ENCODE measurements around the gene ABCA1. TPM values are rescaled to one million over a fixed set of nuclear protein-coding genes. Genes with fewer than 3 reads are reported as not detected.
"Not testable (repeated sequence)": the region's sequence is repeated elsewhere in the genome, so short reads cannot be mapped to it uniquely, and the experiment has no call there.

ABCA1 gene
- total RNA-seq, 1 donor from 2014 or later = 27.3 TPM

DNA sequence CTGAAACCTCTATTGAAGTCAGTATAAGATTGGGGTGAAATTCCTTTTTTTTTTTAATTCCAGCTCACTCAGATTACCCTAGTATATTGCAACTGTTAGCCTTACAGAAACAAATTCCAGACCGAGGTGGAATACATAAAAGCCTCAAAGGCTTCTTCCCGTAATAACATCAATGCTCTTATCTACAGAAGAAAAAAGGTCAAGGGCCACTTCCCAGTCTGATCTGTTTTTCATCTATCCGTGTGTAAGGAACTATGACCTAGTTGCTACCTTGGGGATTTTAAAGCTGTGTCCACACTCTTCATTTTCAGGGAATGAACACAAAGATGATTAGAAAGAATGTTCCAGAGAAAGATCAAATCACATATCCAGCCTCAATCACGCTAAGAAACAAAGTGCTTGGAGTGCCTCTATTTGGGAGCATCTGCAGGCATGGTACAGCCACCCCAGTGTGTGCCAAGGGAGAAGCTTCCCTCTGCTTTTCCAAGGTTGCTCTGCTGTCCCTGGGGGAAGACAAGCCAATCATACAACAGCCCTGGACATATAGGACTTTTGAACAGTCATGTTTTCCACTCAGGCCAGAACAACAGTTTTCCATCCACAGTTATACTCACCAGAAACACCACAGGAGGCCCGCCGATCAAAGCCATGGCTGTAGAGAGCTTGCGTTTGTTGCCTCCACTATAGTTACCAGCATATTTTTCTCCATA is 140.5 kb downstream of the ABCA1 start:
- no peak for DNase-seq

DNA sequence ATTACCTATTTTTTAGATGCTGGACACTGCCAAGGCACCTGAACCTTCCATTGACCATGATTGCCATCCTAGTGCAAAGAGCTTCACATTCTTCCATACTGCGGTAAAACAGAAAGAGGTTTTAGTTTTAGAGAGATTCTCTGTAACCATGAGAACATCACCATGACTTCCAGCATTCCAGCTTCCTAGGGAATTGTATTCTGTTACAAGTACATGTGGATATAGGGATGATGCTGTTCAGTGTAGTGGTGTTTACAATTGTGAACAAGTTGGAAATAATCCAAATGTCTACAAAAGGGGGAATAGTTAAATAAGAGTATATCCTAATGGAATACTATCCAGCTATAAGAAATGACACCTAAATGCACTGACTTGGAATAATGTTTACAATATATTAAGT is 141.7 kb downstream of the ABCA1 start:
- DNase-seq = no peak

DNA sequence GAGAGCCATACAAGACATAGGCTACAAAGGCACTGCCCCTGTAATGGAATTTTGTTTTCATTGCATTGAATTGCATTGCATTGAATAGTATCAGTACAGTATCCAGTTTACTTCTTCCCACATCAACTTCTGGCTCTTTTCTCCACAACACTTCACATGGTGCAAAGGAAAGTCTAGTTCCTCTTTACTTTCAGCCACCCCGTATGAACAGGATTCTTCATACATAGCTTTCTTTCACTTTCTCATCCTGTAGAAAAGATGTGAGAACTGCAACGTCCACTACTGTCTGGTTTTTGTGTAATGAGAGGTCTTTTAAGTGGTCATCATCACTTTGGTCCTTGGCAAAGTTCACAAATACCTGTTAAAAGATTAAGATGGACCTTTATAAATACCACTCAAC is 143.9 kb downstream of the ABCA1 start:
- no peak for DNase-seq

DNA sequence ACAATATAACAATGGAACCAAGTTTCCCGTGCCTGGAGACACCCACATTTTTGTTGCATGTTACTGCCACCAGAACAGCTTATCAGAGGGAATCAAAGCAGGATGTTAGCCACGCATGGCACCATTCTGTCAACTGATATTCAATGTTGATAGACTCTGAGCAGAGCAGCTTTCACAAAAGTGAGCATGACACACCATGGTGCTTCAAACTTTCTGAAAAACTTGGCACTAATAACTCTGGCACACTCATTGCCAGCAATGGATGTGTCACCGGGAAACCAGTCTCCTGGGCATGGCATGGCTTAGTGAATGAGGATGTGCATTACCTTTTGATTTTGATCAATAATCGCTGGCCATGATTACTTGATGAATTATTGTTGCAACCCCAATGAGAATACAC is 144.4 kb downstream of the ABCA1 start:
- DNase-seq = no peak

DNA sequence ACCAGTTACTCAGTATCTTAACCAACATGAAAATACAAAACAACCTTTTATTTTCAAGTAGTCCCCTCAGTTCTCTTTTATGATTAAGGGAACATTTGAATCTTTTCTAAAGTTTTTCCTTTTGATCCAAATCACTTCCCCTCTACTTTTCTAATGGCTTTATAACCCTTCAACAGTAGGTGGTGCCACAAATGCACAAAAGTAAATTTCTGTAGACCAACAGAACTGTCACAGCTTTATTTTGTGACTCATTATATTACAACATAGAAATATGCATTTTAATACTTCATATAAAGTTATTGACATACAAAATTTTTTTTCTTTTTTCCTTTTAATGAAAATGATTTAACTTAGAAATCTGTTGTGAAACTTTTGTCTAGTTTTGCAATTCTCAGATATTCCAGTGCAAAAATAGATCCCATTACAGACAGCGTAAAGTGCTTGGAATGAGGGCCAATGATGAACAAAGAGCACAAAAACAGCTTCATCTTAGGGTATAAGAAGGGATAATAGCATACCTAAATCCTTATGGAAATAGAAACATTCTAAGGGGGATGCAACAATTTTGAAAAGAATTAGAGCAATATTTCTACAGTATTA is 147.1 kb downstream of the ABCA1 start:
- no peak for DNase-seq

DNA sequence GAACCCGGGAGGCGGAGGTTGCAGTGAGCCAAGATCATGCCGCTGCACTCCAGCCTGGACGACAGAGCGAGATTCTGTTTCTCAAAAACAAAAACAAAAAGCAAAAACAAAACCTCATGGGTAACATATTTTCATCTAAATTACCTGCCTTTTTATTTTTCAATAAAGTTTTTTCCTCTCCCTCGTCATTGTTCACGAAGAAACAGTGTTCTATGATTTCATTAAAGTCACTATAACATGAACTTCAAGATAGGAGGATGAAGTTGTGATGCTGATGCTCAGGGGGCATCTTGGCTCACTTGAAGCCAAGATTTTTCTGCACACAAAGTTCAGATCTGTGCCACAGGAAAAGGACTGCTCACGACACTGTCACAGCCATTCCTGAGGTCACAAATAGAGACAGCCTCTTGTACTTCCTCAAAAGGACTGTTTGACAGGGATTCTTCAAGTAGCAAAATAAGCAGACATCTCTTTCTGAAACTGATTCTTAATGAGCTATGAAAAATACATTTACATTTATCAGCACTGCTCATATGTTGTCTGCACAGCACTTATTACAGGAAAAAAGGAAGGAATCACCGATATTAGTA is 147.9 kb downstream of the ABCA1 start:
- DNase-seq = no peak

DNA sequence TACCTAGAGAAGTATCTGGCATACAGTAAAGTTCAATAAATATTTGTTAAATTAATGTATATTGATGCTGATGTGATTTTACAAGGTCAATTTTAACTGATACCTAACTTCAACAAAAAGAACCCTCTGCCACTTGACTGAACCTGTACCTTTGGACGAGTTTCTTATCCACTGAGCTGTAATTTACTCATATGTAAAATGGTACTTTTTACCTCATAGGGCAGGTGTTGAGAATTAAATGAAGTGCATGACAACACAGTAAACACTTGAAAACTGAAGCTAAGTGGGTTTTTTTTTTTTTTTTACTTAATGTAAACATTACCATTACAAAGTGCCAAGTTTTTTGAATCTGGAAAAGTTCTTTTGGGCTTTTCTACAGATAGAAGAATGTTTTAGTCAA is 148.6 kb downstream of the ABCA1 start:
- DNase-seq = no peak

DNA sequence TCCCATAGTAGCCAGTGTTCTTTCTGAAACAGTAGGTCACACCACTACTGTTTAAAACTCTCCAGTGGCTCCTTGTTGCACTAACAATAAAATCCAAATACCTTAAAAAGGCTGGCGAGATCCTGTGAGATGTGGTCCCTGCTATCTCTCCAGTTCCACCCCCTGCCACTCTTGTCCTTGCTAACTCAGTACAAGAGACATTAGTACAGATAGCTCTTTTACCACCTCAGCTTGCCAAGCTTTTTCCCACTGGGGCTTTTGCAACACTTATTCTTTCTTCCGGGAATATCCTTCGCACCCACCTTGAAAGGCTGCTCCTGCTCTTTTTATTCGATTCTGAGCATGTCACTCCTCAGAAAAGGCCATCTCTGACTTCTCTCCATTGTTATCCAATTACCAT is 149.2 kb downstream of the ABCA1 start:
- no peak for DNase-seq

DNA sequence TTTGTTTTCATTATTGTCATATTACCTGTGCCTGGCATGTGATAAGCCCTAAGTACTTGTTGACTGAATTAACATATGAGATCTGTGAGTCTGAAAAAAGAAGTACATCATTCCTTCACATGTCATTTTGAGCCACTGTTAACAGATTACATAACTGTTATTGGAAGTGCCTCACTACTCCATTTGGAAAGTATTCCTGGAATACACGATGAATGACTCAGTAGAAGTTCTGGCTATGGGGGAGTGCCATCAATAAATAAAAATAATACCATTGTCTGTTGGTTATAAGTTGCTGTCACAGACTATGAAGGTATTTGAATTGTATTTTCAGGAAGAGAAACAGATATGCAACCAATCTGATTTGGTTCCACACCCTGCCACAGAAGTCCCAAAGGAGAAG is 151.2 kb downstream of the ABCA1 start:
- no peak for DNase-seq

DNA sequence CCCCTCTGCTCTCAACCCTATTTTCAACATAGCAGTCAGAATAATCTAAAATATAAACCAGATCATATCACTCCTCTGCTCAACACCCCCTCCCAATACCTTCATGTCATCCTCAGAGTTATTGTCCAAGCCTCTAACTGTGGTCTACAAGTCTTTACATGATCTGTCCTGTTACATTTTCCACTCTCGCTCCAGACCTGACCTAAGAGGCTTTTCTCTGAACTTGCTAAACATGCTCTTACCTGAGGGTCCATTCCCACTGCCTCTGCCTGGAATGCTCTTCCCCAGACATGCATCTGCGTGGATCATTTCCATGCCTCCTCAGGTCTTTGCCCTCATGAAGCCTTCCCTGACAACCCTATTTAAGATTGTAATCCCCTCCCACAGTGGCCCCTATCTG is 152.0 kb downstream of the ABCA1 start:
- DNase-seq = no peak

DNA sequence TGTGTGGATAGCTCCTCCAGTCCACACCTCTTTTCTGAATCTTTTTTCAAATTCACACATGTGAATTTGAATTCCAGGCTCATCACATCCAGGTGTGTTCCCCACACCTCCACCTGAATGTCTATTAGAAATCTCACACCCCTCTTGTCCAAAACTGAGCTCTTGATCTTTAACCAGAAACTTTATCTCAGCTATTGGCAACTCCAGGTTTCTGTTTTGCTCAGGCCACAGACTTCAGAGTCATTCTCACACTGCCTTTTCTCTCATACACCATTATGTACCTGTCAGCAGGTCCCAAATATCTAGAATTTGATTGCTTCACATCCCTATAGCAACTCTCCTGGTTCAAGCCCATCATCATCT is 152.4 kb downstream of the ABCA1 start:
- DNase-seq = no peak

DNA sequence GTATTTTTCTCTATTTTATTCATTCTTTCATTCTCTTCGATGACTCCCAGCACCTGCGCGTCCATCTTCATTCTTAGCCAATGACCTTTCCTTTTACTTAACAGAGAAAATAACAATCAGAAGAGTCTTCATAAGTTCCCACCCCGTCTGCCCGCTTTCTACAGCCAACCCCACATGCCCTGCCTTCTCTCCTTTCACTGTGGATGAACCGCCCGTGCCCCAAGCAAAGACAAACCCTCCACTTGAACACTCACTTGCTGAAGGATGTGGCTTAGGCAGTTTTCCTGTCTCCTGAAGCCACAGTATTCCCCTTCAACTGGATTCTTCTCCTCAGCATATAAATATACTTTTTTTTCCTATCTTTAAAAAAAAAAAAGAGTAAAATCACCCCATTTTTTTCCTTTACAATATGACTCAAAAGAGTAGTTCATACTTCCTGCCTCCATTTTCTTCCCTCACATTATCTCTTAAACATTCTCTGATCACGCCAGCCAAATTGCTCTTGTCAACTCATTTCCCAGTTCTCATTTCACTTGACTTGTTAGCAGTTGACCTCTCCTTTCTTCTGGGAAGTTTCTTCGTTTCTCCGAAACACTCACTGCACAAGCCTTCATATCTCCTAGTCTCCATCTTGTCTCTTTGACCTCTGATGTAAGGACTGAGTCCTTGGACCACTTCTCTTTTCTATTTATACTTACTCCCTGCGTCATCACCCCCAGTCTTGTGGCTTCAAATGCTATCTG is 153.0 kb downstream of the ABCA1 start:
- no peak for DNase-seq

DNA sequence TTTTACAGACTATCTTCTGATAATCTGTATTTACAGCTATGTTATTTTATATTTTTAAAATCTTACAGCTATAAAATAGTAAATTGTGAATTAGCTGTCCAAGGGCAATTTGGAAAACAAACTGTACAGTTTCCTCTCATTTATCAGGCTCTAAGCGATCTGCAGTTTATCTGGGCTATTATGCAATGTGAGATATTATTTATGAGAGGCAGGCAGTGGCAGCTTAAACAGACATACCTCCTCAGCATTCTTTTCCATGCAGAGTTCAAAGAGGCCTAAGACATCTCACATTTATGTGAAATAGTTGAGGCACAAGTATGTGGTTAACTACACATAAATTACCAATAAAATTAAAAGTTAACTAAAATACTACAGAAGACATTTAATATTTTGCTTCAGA is 153.8 kb downstream of the ABCA1 start:
- DNase-seq = no peak

DNA sequence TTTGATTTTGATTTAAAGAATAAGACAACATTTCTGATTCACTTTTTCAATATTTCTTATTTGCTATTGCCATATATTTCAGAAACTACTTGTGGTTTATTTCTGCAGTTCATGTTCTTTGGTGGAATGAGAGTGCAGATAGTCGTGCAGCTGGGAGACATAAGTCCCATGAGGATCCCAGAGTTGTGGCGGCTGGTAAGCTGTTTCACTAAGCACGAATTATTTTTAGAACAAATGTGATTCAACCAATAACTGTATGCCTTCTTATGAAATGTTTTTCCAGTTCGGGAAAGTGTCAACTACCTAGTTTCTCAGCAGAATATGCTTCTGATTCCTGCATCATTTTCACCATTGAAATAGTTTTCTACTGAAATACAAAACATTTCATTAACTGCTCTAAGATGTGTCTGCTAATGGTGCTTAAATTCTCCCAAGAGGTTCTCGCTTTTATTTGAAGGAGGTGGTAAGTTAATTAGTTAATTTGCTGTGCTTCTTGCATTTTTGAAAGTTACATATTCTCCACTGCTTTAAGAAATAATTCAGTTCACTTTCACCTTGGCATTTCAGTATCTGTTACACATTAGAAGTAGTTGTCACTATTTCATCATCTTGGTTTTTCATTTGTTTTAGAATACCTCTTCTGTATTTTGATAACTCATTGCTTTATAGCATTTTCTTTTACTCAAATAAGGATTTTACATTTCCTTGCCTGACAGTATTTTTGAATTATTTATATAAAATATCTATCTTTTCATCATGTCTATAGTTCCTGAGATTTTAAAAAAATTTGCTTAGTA is 155.0 kb downstream of the ABCA1 start:
- DNase-seq = no peak

DNA sequence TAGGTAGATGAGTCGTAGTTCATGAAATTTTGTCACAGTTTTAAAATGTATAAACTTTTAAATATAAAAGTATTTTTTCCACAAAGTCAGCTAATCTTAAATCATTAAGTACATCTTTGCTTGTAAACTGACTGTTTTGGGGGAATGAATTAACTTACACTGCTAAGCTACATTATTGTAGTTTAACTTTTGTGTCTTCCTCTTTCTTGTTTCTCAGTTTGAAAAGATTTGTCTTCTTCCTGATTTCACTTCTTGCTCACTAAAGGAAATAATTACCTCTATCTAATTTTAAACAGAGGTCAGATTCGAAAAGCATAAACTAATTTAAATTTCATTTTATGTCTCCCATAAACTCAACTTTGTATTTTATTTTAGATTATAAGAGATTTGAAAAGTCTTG is 158.3 kb downstream of the ABCA1 start:
- no peak for DNase-seq

DNA sequence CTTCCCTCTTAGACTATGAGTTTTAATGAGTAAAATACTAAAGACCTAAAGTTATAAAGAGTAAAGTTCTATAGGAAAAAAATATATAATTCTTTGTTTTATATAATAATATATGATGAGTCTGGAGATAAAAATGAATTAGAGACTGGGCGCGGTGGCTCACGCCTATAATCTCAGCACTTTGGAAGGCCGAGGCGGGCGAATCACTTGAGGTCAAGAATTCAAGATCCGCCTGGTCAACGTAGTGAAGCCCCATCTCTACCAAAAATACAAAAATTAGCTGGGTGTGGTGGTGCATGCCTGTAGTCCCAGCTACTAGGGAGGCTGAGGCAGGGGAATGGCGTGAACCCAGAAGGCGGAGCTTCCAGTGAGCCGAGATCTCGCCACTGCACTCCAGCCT is 158.9 kb downstream of the ABCA1 start:
- not testable (repeated sequence) for DNase-seq

DNA sequence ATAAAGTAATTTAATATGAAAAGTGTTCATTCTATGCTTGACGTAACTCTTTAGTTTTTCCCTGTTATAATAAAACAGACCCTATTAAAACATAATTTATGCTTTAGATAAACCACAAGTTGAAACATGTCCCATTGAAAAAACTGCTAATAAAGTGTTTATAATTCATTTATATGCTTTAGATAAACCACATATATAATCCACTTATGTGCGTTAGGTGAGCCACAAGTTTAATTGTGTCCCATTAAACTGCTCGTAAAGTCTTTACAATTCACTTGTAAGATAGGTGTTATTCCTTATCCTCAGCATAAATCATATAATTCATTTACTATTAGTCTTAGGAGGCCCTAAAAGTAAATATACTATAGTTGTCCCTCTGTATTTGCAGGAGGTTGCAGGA is 160.4 kb downstream of the ABCA1 start:
- no peak for DNase-seq

DNA sequence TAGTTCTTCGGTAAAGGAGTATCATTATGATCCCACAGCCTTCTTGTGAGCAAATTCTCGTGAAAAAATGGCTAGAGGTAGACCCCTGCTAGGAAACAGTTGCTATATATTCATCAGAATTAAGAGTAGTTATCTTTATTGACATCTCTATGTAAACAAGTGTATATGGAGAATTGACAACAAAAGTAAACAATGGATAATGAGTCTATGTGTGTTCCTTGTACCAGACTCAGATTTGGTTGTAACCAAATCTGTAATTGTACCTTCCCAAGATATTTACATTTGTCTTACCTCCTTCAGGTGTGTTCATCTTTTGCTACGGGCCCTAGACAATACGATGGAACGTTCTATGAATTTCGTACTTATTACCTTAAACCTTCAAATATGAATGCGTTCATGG is 161.9 kb downstream of the ABCA1 start:
- no peak for DNase-seq

DNA sequence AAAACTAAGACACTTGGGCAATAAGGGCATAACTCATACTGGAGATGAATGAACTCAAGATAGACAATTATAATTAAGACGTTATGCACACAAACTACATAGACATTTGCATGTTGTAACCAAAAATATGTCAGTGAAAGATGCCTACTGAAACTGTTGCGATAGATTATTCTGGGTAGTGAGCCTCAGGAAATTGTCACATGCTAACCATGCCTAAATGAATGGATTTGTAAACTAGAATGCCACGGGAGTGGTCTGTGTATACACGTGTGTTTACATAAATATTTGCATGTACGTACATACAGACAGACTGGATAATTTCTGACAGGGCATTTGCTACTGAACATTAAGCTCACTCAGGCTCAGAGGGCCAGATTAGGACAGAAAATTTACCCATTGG is 162.8 kb downstream of the ABCA1 start:
- DNase-seq = no peak

DNA sequence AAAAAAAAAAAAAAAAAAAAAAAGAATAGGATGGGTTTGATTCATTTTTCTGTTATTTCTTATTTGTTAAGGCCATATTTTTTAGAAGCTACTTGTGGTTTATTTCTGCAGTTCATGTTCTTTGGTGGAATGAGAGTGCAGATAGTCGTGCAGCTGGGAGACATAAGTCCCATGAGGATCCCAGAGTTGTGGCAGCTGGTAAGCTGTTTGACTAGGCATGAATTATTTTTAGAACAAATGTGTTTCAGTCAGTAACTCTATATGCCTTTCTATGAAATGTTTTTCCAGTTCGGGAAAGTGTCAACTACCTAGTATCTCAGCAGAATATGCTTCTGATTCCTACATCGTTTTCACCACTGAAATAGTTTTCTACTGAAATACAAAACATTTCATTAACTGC is 169.0 kb downstream of the ABCA1 start:
- DNase-seq = no peak

DNA sequence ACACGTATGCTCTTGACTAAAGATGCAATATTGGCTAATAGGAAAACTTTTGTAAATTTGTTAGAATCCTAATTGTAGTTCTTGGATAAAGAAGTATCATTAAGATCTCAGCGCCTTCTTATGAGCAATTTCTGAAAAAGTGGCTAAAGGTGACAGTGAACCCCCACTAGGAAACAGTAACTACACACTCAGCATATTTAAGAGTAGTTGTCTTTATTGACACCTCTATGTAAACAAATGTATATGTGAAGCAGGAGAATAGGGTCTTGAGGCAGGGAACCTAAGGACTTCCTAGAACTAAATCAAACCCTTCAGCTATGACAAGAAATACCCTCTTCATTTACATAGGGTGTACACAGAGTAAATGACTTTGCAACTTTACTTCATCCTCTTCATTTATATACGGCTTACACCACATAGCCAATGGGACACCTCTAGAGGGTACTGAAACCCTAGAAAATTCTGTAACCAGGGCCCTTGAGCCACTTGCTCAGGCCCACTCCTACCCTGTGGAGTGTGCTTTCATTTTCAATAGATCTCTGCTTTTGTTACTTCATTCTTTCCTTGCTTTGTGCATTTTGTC is 177.7 kb downstream of the ABCA1 start:
- no peak for DNase-seq

DNA sequence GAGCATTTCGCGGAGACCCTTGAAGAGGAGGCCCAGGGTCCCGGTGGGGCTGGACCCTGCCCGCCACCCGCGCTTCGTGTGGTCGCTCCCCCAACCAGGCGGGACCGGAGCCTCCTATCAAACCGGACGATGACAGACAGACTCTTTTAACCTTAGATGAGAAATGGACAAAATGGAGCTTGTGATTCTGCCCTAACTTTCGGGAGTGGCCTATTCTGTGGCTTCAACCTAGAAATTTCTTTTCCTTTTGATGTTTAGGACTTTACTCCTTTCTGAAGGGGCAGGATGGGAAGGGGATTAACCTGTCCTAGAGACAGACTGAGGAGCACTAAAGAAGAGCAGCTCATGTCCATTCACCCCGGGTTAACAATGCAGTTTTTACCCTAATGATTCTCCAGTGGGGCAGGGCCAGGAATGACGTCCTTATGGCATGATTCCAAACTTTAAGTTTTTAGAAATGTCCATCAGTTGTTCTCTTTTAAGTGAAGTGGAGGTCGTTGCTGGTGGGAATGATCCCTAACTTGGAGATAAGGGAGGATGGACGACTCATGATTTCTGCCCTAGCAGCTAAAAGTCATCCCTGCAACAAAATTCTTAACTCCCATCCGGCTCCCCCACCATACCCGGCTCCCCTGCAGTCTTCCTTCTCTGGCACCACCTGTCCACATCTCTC is 179.5 kb downstream of the ABCA1 start:
- DNase-seq = no peak
